ENCODE data around the gene HTT. TPM values are rescaled to one million over a fixed set of nuclear protein-coding genes. Genes with fewer than 3 reads are reported as not detected.

Gene HTT
- total and polyA plus RNA-seq, 10 of the 15 experiments (the other 5 are each of a cell fraction or from before 2014, with no cell fraction given), result 3.3 to 113 (median 43.3) TPM

GRCh38 chr4:3283483-3283882, 209.0 kb downstream of the HTT start (continued):
- TF ChIP-seq CTCF (IDR thresholded peaks at IDR 0.05 in 2 of 3, conservative IDR thresholded peaks at IDR 0.05 in 1 of 3; ENCODE audit: control insufficient read depth in 2 of 3, extremely low read depth in 1 of 3, insufficient read depth in 1 of 3, low read depth in 3 of 3, low read length in 3 of 3), result no peak
- TF ChIP-seq E2F8 (IDR thresholded peaks at IDR 0.05; ENCODE audit: low read depth, partially characterized antibody), result no peak
- TF ChIP-seq NFXL1 (IDR thresholded peaks at IDR 0.05; ENCODE audit: borderline replicate concordance), result no peak
- TF ChIP-seq GATAD2B (conservative IDR thresholded peaks at IDR 0.05; ENCODE audit: low read depth), result no peak
- no peak for TF ChIP-seq POLR2AphosphoS5 (IDR thresholded peaks at IDR 0.05; ENCODE audit: low read length)
- no peak for TF ChIP-seq NR2F1 (conservative IDR thresholded peaks at IDR 0.05)
- no peak for TF ChIP-seq SUPT20H (IDR thresholded peaks at IDR 0.05; ENCODE audit: borderline replicate concordance, control insufficient read depth, low read depth, low read length)
- TF ChIP-seq RB1 (IDR thresholded peaks at IDR 0.05; ENCODE audit: borderline replicate concordance), result no peak

GRCh38 chr4:3283916-3284315, 209.4 kb downstream of the HTT start:
- H2AFZ ChIP-seq (ENCODE audit: control insufficient read depth, low read depth, low read length), result no peak overlapping the region
- no peaks in the 10 kb centered on the region for H3K36me3 ChIP-seq (ENCODE audit: control insufficient read depth in 2 of 2, insufficient read depth in 2 of 2, low read length in 1 of 2)
- H3K4me1 ChIP-seq (ENCODE audit: control insufficient read depth, insufficient read depth, low read length), result peaks cover 14% of the 10 kb centered on the region
- H3K4me3 ChIP-seq, result no peak overlapping the region
- no peak overlapping the region for H3K9ac ChIP-seq (ENCODE audit: control insufficient read depth, insufficient read depth, low read length)
- ChIA-PET POLR2A (no interaction called here), SMC1A (ENCODE audit: uncharacterized antibody, unreplicated experiment) (no interaction called here), CTCF (no interaction called here), RAD21 (ENCODE audit: unreplicated experiment) (no interaction called here)
- no peak overlapping the region for H3K4me2 ChIP-seq (ENCODE audit: control insufficient read depth, insufficient read depth)
- DNase-seq (ENCODE audit: low read depth, low spot score) (no peak), ATAC-seq (no peak), FAIRE-seq (no peak)
- BruUV-seq (replicated peaks), result no TSS peak
- H3K27ac ChIP-seq (ENCODE audit: control insufficient read depth, insufficient read depth), result no peak overlapping the region
- 81% methylated on average over 13 of the region's 13 CpGs for WGBS (ENCODE audit: insufficient coverage, insufficient replicate concordance, low lambda C conversion rate, missing lambda C conversion rate)
- H4K20me1 ChIP-seq (ENCODE audit: control insufficient read depth, insufficient read depth), result no peaks in the 10 kb centered on the region
- H3K27me3 ChIP-seq (replicated peaks in 1 of 2; ENCODE audit: control insufficient read depth in 2 of 2, insufficient read depth in 2 of 2, low read length in 1 of 2), result no peaks in the 10 kb centered on the region
- intact Hi-C loops (cut with micrococcal nuclease; ENCODE audit: unreplicated experiment), result no loop called here
- no peaks in the 10 kb centered on the region; the same call in 2 of the 3 replicates for H3K9me3 ChIP-seq (replicated peaks; ENCODE audit: control insufficient read depth, insufficient read depth, low read length)
- in situ Hi-C loops (cut with MboI), result no loop called here
- no peaks in the 10 kb centered on the region for H3K79me2 ChIP-seq (ENCODE audit: control insufficient read depth, insufficient read depth, low read length)
- TF ChIP-seq E2F8 (IDR thresholded peaks at IDR 0.05; ENCODE audit: low read depth, partially characterized antibody), result no peak
- TF ChIP-seq EZH2 (IDR thresholded peaks at IDR 0.05; ENCODE audit: borderline replicate concordance, control insufficient read depth, low read depth, low read length), result no peak
- no peak for TF ChIP-seq BRCA1 (IDR thresholded peaks at IDR 0.05; ENCODE audit: low read depth, low read length)
- no peak for TF ChIP-seq STAT1 (conservative IDR thresholded peaks at IDR 0.05)
- no peak for TF ChIP-seq PBX3 (IDR thresholded peaks at IDR 0.05; ENCODE audit: insufficient replicate concordance, low read depth, low read length)
- no peak for TF ChIP-seq CBX5 (IDR thresholded peaks at IDR 0.05; ENCODE audit: low read depth)
- TF ChIP-seq STAT3 (IDR thresholded peaks at IDR 0.05; ENCODE audit: low read depth, low read length), result no peak

Measured in GM12878 (cell line).